DND-41 (cell line): Measurements from ENCODE around the gene SMIM32.

ENCODE experiments used
- ATAC-seq: fragments of 200-7000 bp; cut with Tn5 transposase; 3 replicates; pipeline ENCODE4 v1.9.1; 2021; ENCODE audit warnings: low read depth; ENCODE audit not compliant: insufficient read depth
- DNase-seq: peaks from one replicate; pipeline ENCODE4 v3.0.0-alpha.2; 2020
- H2AFZ ChIP-seq: 2 replicates; pipeline ENCODE4 v1.6.0; 2012; ENCODE audit warnings: low read depth, low read length
- H3K27ac ChIP-seq: 2 replicates; pipeline ENCODE4 v1.5.1; 2012; ENCODE audit warnings: low read length, inconsistent platforms
- H3K27me3 ChIP-seq: fragments of 200-600 bp; sonication (generic); 2 replicates; pipeline ENCODE4 v1.6.0; 2012; ENCODE audit warnings: low read length, mild to moderate bottlenecking, inconsistent platforms; ENCODE audit not compliant: insufficient read depth, poor library complexity
- H3K36me3 ChIP-seq: 2 replicates; pipeline ENCODE4 v1.5.1; 2012; ENCODE audit warnings: low read length, inconsistent platforms; ENCODE audit not compliant: insufficient read depth
- H3K4me1 ChIP-seq: 2 replicates; pipeline ENCODE4 v1.5.1; 2012; ENCODE audit warnings: mild to moderate bottlenecking, low read length; ENCODE audit not compliant: insufficient read depth
- H3K4me2 ChIP-seq: 2 replicates; pipeline ENCODE4 v1.6.0; 2012; ENCODE audit warnings: mild to moderate bottlenecking, moderate library complexity, low read length, inconsistent platforms; ENCODE audit not compliant: insufficient read depth
- H3K4me3 ChIP-seq, 2 experiments: fragments of 200-600 bp in 1 of 2; shearing (Covaris generic) in 1 of 2; 2 replicates each; pipeline ENCODE4 v1.5.1; 2012 to 2016; ENCODE audit warnings: inconsistent platforms in 2 of 2, low read length in 2 of 2, mild to moderate bottlenecking in 2 of 2, low read depth in 1 of 2, moderate library complexity in 1 of 2
- H3K79me2 ChIP-seq: 2 replicates; pipeline ENCODE4 v1.6.0; 2012; ENCODE audit warnings: low read length, inconsistent platforms; ENCODE audit not compliant: insufficient read depth
- H3K9ac ChIP-seq: 2 replicates; pipeline ENCODE4 v1.6.0; 2012; ENCODE audit warnings: low read depth, mild to moderate bottlenecking, inconsistent platforms, low read length, moderate library complexity
- H3K9me3 ChIP-seq: 2 replicates; pipeline ENCODE4 v1.5.1; 2012; ENCODE audit warnings: low read length, moderate library complexity, mild to moderate bottlenecking, inconsistent platforms; ENCODE audit not compliant: insufficient read depth, severe bottlenecking
- H4K20me1 ChIP-seq: 2 replicates; pipeline ENCODE4 v1.6.0; 2012; ENCODE audit warnings: low read length; ENCODE audit not compliant: insufficient read depth
- EZH2 ChIP-seq: IDR thresholded peaks from 3 replicates; pipeline ENCODE4 v1.6.1; 2012; ENCODE audit warnings: borderline replicate concordance, low read depth, mild to moderate bottlenecking, moderate library complexity, low read length, inconsistent platforms; ENCODE audit not compliant: severe bottlenecking
- TF ChIP-seq, protein P1 (sequence below): IDR thresholded peaks from 2 replicates; pipeline ENCODE4 v1.5.1; 2012; ENCODE audit warnings: borderline replicate concordance, low read length, moderate library complexity, mild to moderate bottlenecking; ENCODE audit not compliant: poor library complexity, severe bottlenecking; ENCODE audit errors: extremely low read depth

Gene SMIM32

DNA sequence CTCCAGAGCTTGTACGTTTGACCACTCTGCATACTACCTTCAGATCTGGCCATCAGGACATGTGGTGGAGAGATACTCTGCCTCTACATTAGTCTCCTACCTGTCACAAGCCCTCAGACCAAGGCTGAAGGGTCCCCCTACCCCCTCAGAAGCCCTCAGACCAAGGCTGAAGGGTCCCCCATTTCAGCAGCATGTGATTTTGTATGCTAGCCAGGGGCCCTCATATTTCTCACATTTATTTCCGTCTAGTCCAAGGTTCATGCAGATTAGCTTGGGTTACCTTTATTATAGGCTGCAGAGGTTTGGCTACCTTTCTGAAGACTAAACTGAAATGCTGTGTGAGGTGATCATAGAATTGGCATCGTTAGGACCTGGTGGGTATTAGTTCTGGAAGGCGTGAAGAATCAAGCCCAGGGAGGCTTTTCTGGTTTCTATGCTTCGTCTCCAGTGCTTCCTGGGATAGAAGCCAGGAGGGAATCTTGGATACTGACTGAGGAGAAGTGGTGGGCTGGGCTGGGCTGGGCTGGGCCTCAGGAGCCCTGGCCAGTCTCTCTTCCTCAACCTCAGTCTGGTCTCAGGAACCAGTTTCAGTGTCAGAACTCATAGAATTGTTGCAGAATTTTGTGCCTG, 2.8 kb downstream of the SMIM32 start:
- H3K27me3 ChIP-seq: peaks cover 3% of the 10 kb centered on the region
- no peak overlapping the region for H2AFZ ChIP-seq
- no peak overlapping the region for H3K4me2 ChIP-seq
- no peaks in the 10 kb centered on the region for H4K20me1 ChIP-seq
- no peaks in the 10 kb centered on the region for H3K36me3 ChIP-seq
- H3K9me3 ChIP-seq: no peaks in the 10 kb centered on the region
- ATAC-seq: no peak
- no peak overlapping the region for H3K9ac ChIP-seq
- H3K4me1 ChIP-seq: no peaks in the 10 kb centered on the region
- TF ChIP-seq, protein P1, sequence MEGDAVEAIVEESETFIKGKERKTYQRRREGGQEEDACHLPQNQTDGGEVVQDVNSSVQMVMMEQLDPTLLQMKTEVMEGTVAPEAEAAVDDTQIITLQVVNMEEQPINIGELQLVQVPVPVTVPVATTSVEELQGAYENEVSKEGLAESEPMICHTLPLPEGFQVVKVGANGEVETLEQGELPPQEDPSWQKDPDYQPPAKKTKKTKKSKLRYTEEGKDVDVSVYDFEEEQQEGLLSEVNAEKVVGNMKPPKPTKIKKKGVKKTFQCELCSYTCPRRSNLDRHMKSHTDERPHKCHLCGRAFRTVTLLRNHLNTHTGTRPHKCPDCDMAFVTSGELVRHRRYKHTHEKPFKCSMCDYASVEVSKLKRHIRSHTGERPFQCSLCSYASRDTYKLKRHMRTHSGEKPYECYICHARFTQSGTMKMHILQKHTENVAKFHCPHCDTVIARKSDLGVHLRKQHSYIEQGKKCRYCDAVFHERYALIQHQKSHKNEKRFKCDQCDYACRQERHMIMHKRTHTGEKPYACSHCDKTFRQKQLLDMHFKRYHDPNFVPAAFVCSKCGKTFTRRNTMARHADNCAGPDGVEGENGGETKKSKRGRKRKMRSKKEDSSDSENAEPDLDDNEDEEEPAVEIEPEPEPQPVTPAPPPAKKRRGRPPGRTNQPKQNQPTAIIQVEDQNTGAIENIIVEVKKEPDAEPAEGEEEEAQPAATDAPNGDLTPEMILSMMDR: no peak
- no peak for TF ChIP-seq EZH2
- no peak for DNase-seq
- no peaks in the 10 kb centered on the region for H3K79me2 ChIP-seq
- no peak overlapping the region for H3K4me3 ChIP-seq
- no peak overlapping the region for H3K27ac ChIP-seq

DNA sequence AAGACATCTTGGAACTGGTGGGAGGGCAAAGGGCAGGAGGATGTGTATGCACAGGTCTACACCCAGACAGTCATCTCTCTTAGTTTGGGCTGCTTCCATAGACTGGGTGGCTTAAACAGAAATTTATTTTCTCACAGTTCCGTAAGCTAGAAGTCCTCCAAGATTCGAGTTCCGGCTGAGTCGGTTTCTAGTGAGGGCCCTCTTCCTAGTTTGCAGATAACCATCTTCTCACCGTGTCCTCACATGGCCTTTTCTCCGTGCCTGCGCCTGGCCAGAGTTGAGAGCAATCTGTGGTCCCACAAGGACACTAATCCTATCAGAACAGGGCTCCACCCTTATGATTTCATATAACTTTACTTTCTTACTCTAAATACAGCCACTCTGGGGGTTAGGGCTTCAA, 4.1 kb downstream of the SMIM32 start:
- no peak overlapping the region for H3K9ac ChIP-seq
- peaks cover 3% of the 10 kb centered on the region for H3K27me3 ChIP-seq
- H3K27ac ChIP-seq: no peak overlapping the region
- no peaks in the 10 kb centered on the region for H3K36me3 ChIP-seq
- H2AFZ ChIP-seq: no peak overlapping the region
- TF ChIP-seq, protein P1: no peak
- TF ChIP-seq EZH2: no peak
- H3K4me2 ChIP-seq: no peak overlapping the region
- H3K9me3 ChIP-seq: no peaks in the 10 kb centered on the region
- no peaks in the 10 kb centered on the region for H4K20me1 ChIP-seq
- ATAC-seq: no peak
- H3K4me3 ChIP-seq: no peak overlapping the region
- no peaks in the 10 kb centered on the region for H3K4me1 ChIP-seq
- DNase-seq: no peak
- no peaks in the 10 kb centered on the region for H3K79me2 ChIP-seq

DNA sequence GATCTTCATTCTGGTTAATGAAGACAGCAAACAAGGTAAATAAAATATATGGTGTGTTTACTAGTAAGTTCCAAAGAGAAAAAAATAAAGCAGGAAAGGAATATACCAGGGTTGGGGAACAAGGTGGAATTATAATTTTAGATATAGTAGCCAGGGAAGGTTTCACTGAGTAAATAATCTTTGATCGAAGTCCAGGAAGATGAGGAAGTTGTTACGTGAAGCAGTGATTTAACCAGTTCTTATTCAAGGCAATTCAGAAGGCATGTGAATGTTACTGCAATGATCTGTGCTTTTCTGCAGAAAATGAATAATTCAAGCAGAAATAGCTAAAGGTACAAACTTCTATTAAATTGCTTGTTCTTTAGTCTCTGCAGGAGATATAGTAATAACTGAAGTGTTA, 6.2 kb downstream of the SMIM32 start:
- Histone ChIP-seq H4K20me1 (no peaks in the 10 kb centered on the region), H3K9ac (no peak overlapping the region), H3K4me3 (no peak overlapping the region), H3K27me3 (peaks cover 5% of the 10 kb centered on the region), H3K79me2 (no peaks in the 10 kb centered on the region), H3K9me3 (no peaks in the 10 kb centered on the region), H3K4me1 (no peaks in the 10 kb centered on the region), H2AFZ (no peak overlapping the region), H3K4me2 (no peak overlapping the region), H3K36me3 (no peaks in the 10 kb centered on the region), H3K27ac (no peak overlapping the region)
- TF ChIP-seq EZH2: no peak
- TF ChIP-seq, protein P1: no peak
- no peak for DNase-seq
- no peak for ATAC-seq

DNA sequence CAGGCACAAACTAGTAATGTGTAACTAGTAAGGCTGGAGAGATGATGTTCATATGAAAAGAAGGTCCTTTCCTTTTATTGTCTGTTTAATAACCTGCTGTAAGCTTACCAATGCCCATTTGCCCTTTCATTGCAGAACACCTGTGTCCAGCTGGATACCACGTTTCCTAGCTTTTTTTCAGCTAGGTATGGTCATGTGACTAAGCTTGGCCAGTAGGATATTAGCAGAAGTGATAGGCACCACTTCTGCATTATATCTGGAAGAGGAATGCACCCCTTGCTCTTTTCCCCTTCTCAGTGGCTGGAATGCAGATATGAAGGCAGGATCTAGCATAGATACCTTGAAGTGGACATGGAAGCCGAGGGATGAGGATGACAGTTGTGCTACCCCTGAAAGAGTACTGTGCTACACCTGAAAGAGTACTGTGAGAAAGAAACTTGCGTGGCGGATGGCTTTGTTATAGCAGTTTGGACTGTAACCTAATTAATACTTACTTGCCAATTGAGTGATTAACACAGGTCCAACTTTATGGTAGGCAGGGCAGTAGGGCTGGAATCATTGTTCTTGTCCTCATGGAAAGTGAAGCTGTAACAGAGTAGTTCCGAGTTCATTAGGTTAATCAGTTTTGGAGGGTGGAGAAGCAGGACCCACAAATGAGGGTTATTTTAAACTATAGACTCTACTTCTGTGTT, 6.8 kb downstream of the SMIM32 start:
- H3K27me3 ChIP-seq: peaks cover 5% of the 10 kb centered on the region
- no peaks in the 10 kb centered on the region for H3K36me3 ChIP-seq
- no peak for DNase-seq
- H3K4me1 ChIP-seq: no peaks in the 10 kb centered on the region
- H3K4me3 ChIP-seq: no peak overlapping the region
- no peaks in the 10 kb centered on the region for H4K20me1 ChIP-seq
- no peaks in the 10 kb centered on the region for H3K79me2 ChIP-seq
- H2AFZ ChIP-seq: no peak overlapping the region
- H3K27ac ChIP-seq: no peak overlapping the region
- H3K4me2 ChIP-seq: no peak overlapping the region
- no peaks in the 10 kb centered on the region for H3K9me3 ChIP-seq
- no peak overlapping the region for H3K9ac ChIP-seq
- no peak for ATAC-seq
- no peak for TF ChIP-seq EZH2
- TF ChIP-seq, protein P1: no peak
